ENCODE results near the gene SLC35F4. TPM values are rescaled to one million over a fixed set of nuclear protein-coding genes. Genes with fewer than 3 reads are reported as not detected.

SLC35F4 gene
- total RNA-seq, 2 donors from 2014 or later = not detected

GRCh38 chr14:57820581-57820980 is 45.3 kb downstream of the SLC35F4 start:
- Histone ChIP-seq H3K4me3 (ENCODE audit: low read length) (no peak overlapping the region), H3K9me3 (ENCODE audit: control insufficient read depth, low read length) (no peaks in the 10 kb centered on the region), H3K36me3 (ENCODE audit: control insufficient read depth, insufficient read depth, low read length) (no peaks in the 10 kb centered on the region), H3K9ac (ENCODE audit: extremely low read depth, low read length, poor library complexity, severe bottlenecking) (no peak overlapping the region), H3K27me3 (ENCODE audit: control insufficient read depth, insufficient read depth, low read length, poor library complexity, severe bottlenecking) (no peaks in the 10 kb centered on the region), H3K4me1 (ENCODE audit: control insufficient read depth, insufficient read depth, low read length) (peaks cover 3% of the 10 kb centered on the region), H3K27ac (ENCODE audit: low read depth, low read length) (no peak overlapping the region)
- DNase-seq = no peak
- Mint-ChIP-seq H3K4me1 (no peaks in the 10 kb centered on the region), H3K36me3 (ENCODE audit: low read depth) (no peaks in the 10 kb centered on the region), H3K9me3 (peaks cover 1% of the 10 kb centered on the region), H3K27me3 (ENCODE audit: insufficient read depth) (peaks cover 5% of the 10 kb centered on the region), H3K27ac (no peak overlapping the region), H3K4me3 (no peak overlapping the region)
- TF ChIP-seq CTCF (conservative IDR thresholded peaks at IDR 0.05) = no peak
- 70 to 72% methylated on average over 2 of the region's 2 CpGs for WGBS, 2 experiments (ENCODE audit: insufficient coverage in 1 of 2, insufficient read length in 1 of 2)

- no peak overlapping the region for H3K9ac ChIP-seq (ENCODE audit: extremely low read depth, low read length, poor library complexity, severe bottlenecking)
- no peak for TF ChIP-seq CTCF (conservative IDR thresholded peaks at IDR 0.05)
- no peaks in the 10 kb centered on the region for H3K4me1 Mint-ChIP-seq
- H3K36me3 ChIP-seq (ENCODE audit: control insufficient read depth, insufficient read depth, low read length) = no peaks in the 10 kb centered on the region
- H3K27ac ChIP-seq (ENCODE audit: low read depth, low read length) = no peak overlapping the region
- H3K27me3 Mint-ChIP-seq (ENCODE audit: insufficient read depth) = peaks cover 2% of the 10 kb centered on the region
- 71 to 84% methylated on average over 1 of the region's 1 CpG for WGBS, 2 experiments (ENCODE audit: insufficient coverage in 1 of 2, insufficient read length in 1 of 2)
- no peaks in the 10 kb centered on the region for H3K36me3 Mint-ChIP-seq (ENCODE audit: low read depth)
- no peaks in the 10 kb centered on the region for H3K9me3 Mint-ChIP-seq
- no peak for DNase-seq
- peaks cover 3% of the 10 kb centered on the region for H3K4me1 ChIP-seq (ENCODE audit: control insufficient read depth, insufficient read depth, low read length)
- H3K27me3 ChIP-seq (ENCODE audit: control insufficient read depth, insufficient read depth, low read length, poor library complexity, severe bottlenecking) = no peaks in the 10 kb centered on the region
- no peaks in the 10 kb centered on the region for H3K9me3 ChIP-seq (ENCODE audit: control insufficient read depth, low read length)
- no peak overlapping the region for H3K27ac Mint-ChIP-seq
- H3K4me3 ChIP-seq (ENCODE audit: low read length) = no peak overlapping the region
- no peak overlapping the region for H3K4me3 Mint-ChIP-seq
Observed at GRCh38 chr14:57818511-57818910, 47.4 kb downstream of the SLC35F4 start.

GRCh38 chr14:57816568-57817284 is 49.2 kb downstream of the SLC35F4 start:
- 97 to 100% methylated on average over 1 to 2 of the region's 2 CpGs for WGBS, 2 experiments (ENCODE audit: insufficient coverage in 1 of 2, insufficient read length in 1 of 2)
- H3K4me1 ChIP-seq (ENCODE audit: control insufficient read depth, insufficient read depth, low read length) = peaks cover 4% of the 10 kb centered on the region
- no peak for DNase-seq
- H3K4me3 Mint-ChIP-seq = no peak overlapping the region
- H3K36me3 ChIP-seq (ENCODE audit: control insufficient read depth, insufficient read depth, low read length) = no peaks in the 10 kb centered on the region
- no peaks in the 10 kb centered on the region for H3K27me3 ChIP-seq (ENCODE audit: control insufficient read depth, insufficient read depth, low read length, poor library complexity, severe bottlenecking)
- H3K36me3 Mint-ChIP-seq (ENCODE audit: low read depth) = no peaks in the 10 kb centered on the region
- no peak for TF ChIP-seq CTCF (conservative IDR thresholded peaks at IDR 0.05)
- no peaks in the 10 kb centered on the region for H3K4me1 Mint-ChIP-seq
- H3K9ac ChIP-seq (ENCODE audit: extremely low read depth, low read length, poor library complexity, severe bottlenecking) = no peak overlapping the region
- no peak overlapping the region for H3K27ac ChIP-seq (ENCODE audit: low read depth, low read length)
- H3K9me3 ChIP-seq (ENCODE audit: control insufficient read depth, low read length) = no peaks in the 10 kb centered on the region
- H3K27ac Mint-ChIP-seq = no peak overlapping the region
- H3K4me3 ChIP-seq (ENCODE audit: low read length) = no peak overlapping the region
- no peaks in the 10 kb centered on the region for H3K9me3 Mint-ChIP-seq
- peaks cover 2% of the 10 kb centered on the region for H3K27me3 Mint-ChIP-seq (ENCODE audit: insufficient read depth)
